GM12874 (cell line): ENCODE results near the gene OR2L13.

ENCODE experiments used
- CTCF ChIP-seq: IDR thresholded peaks from 2 replicates; pipeline ENCODE4 v1.5.1; 2011; ENCODE audit warnings: low read depth, mild to moderate bottlenecking, control low read depth, low read length, moderate library complexity; ENCODE audit not compliant: insufficient read depth

Gene OR2L13

GRCh38 chr1:248144513-248145198, 49.7 kb downstream of the OR2L13 start, which contains the start of gene OR2M5:
TSS of gene OR2M5 (plus strand) at chr1:248145148. CDS start at chr1:248145148, 0 bp downstream.
- no peak for TF ChIP-seq CTCF
